ENCODE results near the gene IGSF11. TPM values are rescaled to one million over a fixed set of nuclear protein-coding genes. Genes with fewer than 3 reads are reported as not detected.
A peak's percentile ranks its signal among the peaks of the same experiment; 100 is the strongest.

IGSF11 gene
- total RNA-seq, 2 donors from 2014 or later = 1.6 to 6.5 TPM

- H3K36me3 ChIP-seq = no peaks in the 10 kb centered on the region
- no peak for DNase-seq (ENCODE audit: low spot score)
- no peak overlapping the region for H3K4me3 ChIP-seq
- no peaks in the 10 kb centered on the region for H3K9me3 ChIP-seq
- H3K27ac ChIP-seq = peak overlapping the region in 1 of 2 donors; percentile 27
- H3K4me1 ChIP-seq = peaks cover 0 to 13% of the 10 kb centered on the region in 2 donors
- H3K27me3 ChIP-seq = no peaks in the 10 kb centered on the region
- TF ChIP-seq, protein P1, sequence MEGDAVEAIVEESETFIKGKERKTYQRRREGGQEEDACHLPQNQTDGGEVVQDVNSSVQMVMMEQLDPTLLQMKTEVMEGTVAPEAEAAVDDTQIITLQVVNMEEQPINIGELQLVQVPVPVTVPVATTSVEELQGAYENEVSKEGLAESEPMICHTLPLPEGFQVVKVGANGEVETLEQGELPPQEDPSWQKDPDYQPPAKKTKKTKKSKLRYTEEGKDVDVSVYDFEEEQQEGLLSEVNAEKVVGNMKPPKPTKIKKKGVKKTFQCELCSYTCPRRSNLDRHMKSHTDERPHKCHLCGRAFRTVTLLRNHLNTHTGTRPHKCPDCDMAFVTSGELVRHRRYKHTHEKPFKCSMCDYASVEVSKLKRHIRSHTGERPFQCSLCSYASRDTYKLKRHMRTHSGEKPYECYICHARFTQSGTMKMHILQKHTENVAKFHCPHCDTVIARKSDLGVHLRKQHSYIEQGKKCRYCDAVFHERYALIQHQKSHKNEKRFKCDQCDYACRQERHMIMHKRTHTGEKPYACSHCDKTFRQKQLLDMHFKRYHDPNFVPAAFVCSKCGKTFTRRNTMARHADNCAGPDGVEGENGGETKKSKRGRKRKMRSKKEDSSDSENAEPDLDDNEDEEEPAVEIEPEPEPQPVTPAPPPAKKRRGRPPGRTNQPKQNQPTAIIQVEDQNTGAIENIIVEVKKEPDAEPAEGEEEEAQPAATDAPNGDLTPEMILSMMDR (IDR thresholded peaks at IDR 0.05) = no peak
Measured at GRCh38 chr3:118968640-118969039, 66.0 kb downstream of the IGSF11 start.

- Histone ChIP-seq H3K27me3 (no peaks in the 10 kb centered on the region), H3K4me1 (peaks cover 0 to 13% of the 10 kb centered on the region in 2 donors), H3K4me3 (no peak overlapping the region), H3K27ac (peak overlapping the region in 1 of 2 donors; percentile 27), H3K9me3 (no peaks in the 10 kb centered on the region), H3K36me3 (no peaks in the 10 kb centered on the region)
- TF ChIP-seq, protein P1 (IDR thresholded peaks at IDR 0.05) = no peak
- no peak for DNase-seq (ENCODE audit: low spot score)
Measured at GRCh38 chr3:118968111-118968510, 66.5 kb downstream of the IGSF11 start.

DNA sequence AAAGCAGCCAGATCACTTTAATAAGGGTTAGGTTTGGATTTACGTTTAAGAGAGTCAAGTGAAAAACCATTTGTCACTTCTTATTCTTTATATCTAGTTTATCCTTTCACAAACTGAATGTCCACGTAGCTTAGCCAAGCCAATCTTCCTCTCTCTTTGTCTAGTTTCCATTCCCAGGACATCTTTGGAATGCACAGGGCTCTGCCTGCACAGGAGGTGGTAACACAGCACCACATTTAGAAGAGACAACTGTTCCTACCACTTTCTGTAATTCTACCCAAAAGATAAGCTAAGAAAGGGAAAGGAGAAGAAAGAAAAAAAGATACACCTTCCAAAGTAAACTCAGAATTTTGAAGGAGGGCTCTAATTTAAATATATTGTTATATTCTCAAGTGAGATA, 67.9 kb downstream of the IGSF11 start:
- Histone ChIP-seq H3K4me1 (peaks cover 0 to 13% of the 10 kb centered on the region in 2 donors), H3K36me3 (no peaks in the 10 kb centered on the region)
- TF ChIP-seq, protein P1 (IDR thresholded peaks at IDR 0.05) = no peak

GRCh38 chr3:118963711-118964110, 70.9 kb downstream of the IGSF11 start:
- Histone ChIP-seq H3K4me1 (no peaks in the 10 kb centered on the region), H3K36me3 (no peaks in the 10 kb centered on the region), H3K27me3 (no peaks in the 10 kb centered on the region), H3K4me3 (no peak overlapping the region), H3K9me3 (no peaks in the 10 kb centered on the region), H3K27ac (no peak overlapping the region)
- DNase-seq (ENCODE audit: low spot score) = no peak
- TF ChIP-seq, protein P1 (IDR thresholded peaks at IDR 0.05) = no peak

More for the DNA sequence above, 67.9 kb downstream of the IGSF11 start:
- Histone ChIP-seq H3K9me3 (no peaks in the 10 kb centered on the region), H3K27ac (no peak overlapping the region), H3K27me3 (no peaks in the 10 kb centered on the region), H3K4me3 (no peak overlapping the region)
- DNase-seq (ENCODE audit: low spot score) = no peak

GRCh38 chr3:118960876-118961450, 73.7 kb downstream of the IGSF11 start:
- no peak overlapping the region for H3K27ac ChIP-seq
- H3K27me3 ChIP-seq = no peaks in the 10 kb centered on the region
- no peak overlapping the region for H3K4me3 ChIP-seq
- no peaks in the 10 kb centered on the region for H3K36me3 ChIP-seq
- no peak for DNase-seq (ENCODE audit: low spot score)
- H3K9me3 ChIP-seq = no peaks in the 10 kb centered on the region
- TF ChIP-seq, protein P1 (IDR thresholded peaks at IDR 0.05) = no peak
- H3K4me1 ChIP-seq = no peaks in the 10 kb centered on the region

Data from right atrium auricular region (tissue), 2 donors.